Measurements from ENCODE around the gene APEX1.

APEX1 gene

GRCh38 chr14:20454516-20455354 is at the start of gene APEX1, which contains the start of gene OSGEP:
TSS of gene APEX1 (plus strand) at chr14:20455226. CDS start at chr14:20455646, 420 bp downstream.
TSS of gene OSGEP (minus strand) at chr14:20454812. CDS start at chr14:20454683, 129 bp downstream.
- DNase-seq (ENCODE audit: low read depth): peak; percentile 97

GRCh38 chr14:20409226-20409625 is 45.8 kb upstream of the APEX1 start:
- no peak for DNase-seq (ENCODE audit: low read depth)

GRCh38 chr14:20412411-20412810 is 42.6 kb upstream of the APEX1 start:
- DNase-seq (ENCODE audit: low read depth): no peak

- peak; percentile 50 for DNase-seq (ENCODE audit: low read depth)
These were observed 41.9 kb upstream of the APEX1 start, which contains the start of gene TEP1 for GRCh38 chr14:20412876-20413743. TSS of gene TEP1 (minus strand) at chr14:20413501. CDS start at chr14:20408439, 5,062 bp downstream.

- no peak for DNase-seq (ENCODE audit: low read depth)
These were observed 41.3 kb upstream of the APEX1 start for GRCh38 chr14:20413744-20414082.

GRCh38 chr14:20415782-20416206 is 39.2 kb upstream of the APEX1 start:
- no peak for DNase-seq (ENCODE audit: low read depth)

- no peak for DNase-seq (ENCODE audit: low read depth)
These were observed 38.8 kb upstream of the APEX1 start for GRCh38 chr14:20416223-20416622.

- DNase-seq (ENCODE audit: low read depth): no peak
These were observed 37.5 kb upstream of the APEX1 start for GRCh38 chr14:20417250-20418186.

- no peak for DNase-seq (ENCODE audit: low read depth)
These were observed 36.5 kb upstream of the APEX1 start for GRCh38 chr14:20418501-20418909.

GRCh38 chr14:20419419-20419818 is 35.6 kb upstream of the APEX1 start:
- DNase-seq (ENCODE audit: low read depth): no peak

- DNase-seq (ENCODE audit: low read depth): no peak
These were observed 33.8 kb upstream of the APEX1 start for GRCh38 chr14:20421267-20421666.

- no peak for DNase-seq (ENCODE audit: low read depth)
These were observed 32.1 kb upstream of the APEX1 start for GRCh38 chr14:20422886-20423285.

GRCh38 chr14:20424851-20425250 is 30.2 kb upstream of the APEX1 start:
- DNase-seq (ENCODE audit: low read depth): no peak

- DNase-seq (ENCODE audit: low read depth): no peak
These were observed 27.6 kb upstream of the APEX1 start for GRCh38 chr14:20427231-20428009.

GRCh38 chr14:20428010-20428365 is 27.0 kb upstream of the APEX1 start:
- no peak for DNase-seq (ENCODE audit: low read depth)

GRCh38 chr14:20428802-20429201 is 26.2 kb upstream of the APEX1 start:
- no peak for DNase-seq (ENCODE audit: low read depth)

- DNase-seq (ENCODE audit: low read depth): no peak
These were observed 25.0 kb upstream of the APEX1 start for GRCh38 chr14:20429801-20430669.

GRCh38 chr14:20434701-20435581 is 20.1 kb upstream of the APEX1 start:
- no peak for DNase-seq (ENCODE audit: low read depth)
